Cerebellar cortex (tissue), 1 donor: ENCODE data around the gene LUZP2.

Experiments used
- DNase-seq: peaks from one replicate; pipeline ENCODE4 v3.0.0-alpha.2; 2015; ENCODE audit warnings: low spot score

Gene LUZP2

DNA sequence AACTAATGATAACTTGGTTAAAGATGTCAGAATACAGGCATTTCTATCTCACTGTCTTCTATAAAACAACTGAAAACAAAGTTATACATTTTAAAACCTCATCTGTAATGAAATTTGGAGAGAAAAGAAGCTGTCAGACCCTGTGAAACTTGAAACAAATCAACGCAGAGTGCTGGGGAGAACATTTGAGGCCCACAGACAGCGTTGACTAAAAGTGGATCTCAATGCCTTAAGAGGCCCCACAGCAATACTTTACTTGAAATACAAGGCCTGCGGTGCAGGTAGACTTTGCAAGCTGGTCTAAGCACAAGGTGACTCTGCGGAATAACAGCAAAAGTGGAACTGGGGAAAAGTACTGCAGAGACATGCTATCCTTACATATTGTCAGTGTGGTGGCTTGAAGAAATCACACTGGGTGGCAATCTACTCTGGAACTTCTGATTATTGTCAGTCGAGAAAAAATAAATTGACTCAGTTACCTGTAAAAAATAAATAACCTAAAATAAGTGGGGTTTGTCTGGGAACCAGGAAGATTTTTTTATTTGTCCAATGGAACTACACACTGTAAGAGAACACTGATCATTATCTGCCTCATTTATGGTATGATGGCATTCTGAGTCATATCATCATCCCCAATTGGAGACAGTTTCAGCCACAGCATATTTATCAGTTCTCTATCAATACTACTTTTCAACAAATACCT, 138.9 kb downstream of the LUZP2 start:
- DNase-seq, result no peak

DNA sequence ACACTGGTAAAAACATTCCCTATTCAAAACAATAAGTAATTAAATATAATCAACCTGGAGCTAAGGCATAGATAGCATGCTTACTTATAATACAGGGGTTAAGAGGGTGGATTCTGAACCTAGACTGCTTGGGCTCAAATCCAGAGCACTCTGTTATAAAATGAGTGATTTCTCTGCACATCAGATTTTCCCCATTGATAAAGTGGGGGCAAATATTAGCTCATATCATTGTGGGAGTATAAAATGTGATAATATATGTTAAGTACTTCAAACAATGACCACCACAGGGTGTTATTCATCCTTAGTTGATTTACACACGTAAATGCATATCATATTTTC, 139.4 kb downstream of the LUZP2 start:
- DNase-seq, result no peak

DNA sequence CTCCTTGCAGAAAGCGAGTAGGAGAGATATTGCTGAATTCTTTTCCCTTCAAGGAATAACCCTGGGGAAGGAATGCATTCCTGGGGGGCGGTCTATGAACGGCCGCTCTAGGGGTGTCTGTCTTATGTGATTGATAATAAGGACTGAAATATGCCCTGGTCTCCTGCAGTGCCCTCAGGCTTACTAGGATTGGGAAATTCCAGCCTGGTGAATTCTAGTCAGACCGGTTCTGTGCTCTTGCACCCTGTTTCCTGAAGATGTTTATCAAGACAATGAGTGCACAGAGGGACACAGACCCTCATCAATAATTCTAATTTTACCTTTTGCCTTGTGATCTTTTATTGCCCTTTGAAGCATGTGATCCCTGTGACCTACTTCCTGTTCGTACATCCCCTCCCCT, 140.7 kb downstream of the LUZP2 start:
- no peak for DNase-seq

DNA sequence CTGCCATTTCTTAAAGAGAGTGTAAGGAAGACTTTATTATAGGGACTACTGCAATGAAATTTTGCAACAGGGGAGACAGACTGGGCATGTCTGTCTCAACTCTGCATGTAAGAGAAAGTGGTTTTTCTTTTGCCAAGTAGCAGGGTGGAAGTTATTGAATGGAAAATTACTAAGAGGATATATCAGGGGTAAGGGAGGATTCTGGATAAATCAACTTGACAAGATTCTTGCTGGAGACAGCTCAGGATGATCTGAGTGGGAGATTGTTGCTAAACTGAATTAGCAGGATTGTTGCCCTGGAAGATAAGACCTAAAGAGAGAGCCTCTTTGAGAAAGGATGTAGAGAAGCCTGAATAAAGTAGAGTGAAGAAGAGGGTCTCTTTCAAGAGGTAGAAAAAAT, 145.8 kb downstream of the LUZP2 start:
- DNase-seq, result no peak

DNA sequence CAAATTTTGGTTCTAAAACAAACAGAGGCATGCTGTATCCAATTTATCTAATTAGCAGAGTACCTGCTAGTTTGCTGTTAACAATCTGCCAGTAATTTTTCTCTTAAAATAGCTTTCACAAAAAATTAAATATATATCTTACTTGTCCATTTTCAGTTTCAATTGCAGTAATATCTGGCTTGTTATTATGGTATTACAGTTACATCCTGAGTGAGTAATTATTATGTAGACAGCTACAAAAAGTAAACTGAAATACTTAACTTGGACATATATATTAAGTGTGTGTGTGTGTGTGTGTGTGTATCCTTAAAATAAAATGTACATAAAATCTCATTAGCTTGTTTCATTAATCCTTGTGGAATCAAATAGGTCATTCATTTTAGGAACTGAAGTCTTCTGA, 148.7 kb downstream of the LUZP2 start:
- DNase-seq, result no peak

DNA sequence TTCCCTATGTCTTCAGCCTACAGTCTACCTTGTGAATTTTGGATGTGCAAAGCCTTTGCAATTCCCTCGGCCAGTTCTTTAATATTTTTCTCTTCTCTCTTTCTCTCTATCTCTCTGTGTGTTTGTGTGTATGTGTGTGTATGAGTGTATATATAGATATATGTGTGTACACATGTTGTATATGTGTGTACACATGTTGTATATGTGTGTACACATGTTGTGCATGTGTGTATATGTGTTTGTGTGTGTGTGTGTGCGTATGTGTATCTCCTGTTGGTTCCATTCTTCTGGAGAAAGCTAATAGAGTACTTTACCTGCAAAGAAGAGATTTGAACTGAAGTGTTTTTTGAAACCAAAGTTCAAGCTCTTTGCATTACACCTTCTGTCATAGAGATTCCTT, 155.0 kb downstream of the LUZP2 start:
- no peak for DNase-seq

DNA sequence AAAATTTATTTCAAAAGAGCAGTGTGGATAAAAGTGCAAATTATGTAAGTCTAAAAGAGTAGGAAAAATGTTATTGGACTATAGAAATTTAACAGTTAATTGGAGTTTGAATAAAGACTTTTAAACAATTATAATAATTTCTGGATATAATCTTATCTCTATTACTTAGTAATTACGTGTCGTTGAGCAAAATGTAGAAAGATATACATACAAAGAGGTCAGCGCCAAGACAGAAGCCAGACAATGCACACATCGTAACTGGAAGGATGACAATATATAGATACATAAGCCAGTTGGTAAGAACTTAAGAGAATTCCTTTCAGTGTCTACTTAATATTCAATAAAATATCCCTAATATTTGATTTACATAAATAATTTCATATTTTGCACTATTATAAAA, 157.0 kb downstream of the LUZP2 start:
- DNase-seq, result no peak

DNA sequence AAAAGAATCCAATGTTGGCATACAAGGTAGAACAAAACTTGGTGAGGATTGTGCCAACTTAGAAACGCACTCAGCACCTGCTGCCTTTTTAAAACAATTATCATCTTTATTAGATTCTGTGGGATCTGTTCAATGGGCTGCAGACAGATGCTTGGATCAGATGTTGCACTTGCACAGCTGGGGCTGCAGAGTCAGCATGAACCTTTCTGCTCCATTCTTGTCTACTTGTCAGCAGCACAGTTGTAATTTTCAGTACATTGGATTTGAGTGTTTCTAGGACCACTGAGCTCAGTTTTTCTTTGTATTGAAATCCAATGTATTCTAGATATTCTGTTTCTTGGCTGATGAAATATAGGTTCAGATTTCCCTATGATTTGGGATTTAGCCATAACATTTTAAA, 164.5 kb downstream of the LUZP2 start:
- no peak for DNase-seq

DNA sequence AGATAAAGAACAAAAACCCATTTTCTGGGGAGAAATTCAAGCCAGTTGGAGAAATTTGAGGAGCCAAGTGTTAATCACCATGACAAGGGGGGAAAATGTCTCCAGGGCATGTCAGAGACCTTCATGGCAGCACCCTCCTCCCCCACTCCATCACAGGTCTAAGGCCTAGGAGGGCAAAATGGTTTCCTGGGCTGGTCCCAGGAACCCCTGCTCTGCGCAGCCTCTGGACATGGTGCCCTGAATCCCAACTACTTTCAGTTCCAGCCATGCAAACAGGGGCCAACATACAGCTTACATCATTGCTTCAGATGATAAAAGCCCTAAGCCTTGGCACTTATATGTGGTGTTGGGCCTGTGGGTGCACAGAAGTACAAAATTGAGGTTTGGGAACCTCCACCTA, 167.5 kb downstream of the LUZP2 start:
- DNase-seq, result no peak

DNA sequence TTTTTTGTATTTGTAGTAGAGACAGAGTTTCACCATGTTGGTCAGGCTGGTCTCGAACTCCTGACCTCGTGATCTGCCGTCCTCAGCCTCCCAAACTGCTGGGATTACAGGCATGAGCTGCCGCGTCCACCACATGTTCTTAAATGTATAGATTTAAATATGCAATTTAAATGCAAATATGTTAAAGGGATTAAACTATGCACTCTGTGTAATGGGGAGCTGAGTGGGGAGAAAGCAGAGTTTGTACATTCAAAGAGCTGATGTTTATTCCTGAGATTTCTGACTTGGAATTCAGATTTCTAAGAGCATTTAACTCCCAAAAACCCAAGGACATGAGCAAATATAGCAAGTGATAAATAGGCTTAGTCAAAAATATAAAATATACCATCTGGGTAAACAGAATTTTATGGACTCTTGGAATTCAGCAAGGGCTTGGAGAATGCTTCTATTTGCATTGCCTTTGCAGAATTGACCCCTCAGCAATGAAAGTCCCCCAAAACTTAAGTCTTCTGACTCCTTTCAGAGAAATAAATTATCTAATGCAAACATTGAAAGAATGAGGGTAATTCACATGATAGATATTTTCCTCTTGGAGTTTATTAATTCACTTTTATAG, 170.6 kb downstream of the LUZP2 start:
- DNase-seq, result no peak

DNA sequence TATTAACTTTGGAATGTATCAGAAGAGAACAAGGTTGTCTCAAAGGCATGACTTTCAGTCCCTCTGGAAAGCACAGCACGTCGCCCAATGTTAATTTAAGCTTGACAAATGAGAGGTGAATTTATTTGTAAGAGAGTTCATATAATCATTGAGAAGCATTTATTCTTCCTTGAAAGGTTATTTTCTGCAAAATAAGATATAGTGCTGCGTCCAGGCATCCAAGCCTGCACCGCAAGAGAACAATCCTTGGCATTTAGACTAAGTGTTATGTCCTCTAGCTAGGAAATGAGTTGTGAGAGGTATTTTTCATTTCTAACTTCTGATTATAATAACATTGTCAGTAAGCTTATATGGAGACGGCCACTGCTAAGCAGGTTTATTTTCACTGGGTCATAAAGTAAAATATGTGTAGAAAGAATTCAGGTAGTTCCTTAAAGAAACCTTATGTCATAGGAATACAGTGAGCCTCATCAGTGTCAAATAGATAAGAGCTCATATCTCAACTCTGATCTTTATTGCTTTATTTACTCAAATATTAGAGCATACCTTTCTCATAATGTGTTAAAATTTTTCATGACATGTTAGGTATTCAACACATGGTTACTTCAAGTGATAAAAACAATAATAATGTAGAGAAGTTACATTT, 182.0 kb downstream of the LUZP2 start:
- DNase-seq, result no peak

DNA sequence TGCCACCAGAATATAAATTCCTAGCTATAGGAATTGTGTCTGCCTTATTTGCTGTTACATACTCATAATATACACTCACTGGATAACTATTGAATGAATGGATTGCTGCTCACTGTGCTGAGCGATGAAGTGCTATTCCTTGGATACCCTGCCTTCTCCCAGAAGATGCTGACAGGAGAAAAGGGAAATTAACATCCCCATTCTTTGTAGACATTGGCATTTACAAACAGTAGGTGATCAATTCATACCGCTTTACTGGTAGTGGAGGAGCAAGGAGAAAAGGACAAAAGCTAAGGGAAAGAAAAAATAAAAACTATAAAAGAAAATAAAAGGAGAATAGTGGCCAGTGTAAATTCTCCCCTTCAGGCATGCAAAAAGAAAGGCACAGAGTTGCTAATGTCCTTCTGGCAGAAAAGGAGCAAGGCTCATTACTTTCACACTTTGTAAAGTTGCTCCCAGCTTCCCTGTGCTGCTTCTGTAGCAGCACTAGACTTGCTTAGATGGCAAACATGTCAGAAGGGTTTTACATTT, 183.0 kb downstream of the LUZP2 start:
- DNase-seq, result no peak

DNA sequence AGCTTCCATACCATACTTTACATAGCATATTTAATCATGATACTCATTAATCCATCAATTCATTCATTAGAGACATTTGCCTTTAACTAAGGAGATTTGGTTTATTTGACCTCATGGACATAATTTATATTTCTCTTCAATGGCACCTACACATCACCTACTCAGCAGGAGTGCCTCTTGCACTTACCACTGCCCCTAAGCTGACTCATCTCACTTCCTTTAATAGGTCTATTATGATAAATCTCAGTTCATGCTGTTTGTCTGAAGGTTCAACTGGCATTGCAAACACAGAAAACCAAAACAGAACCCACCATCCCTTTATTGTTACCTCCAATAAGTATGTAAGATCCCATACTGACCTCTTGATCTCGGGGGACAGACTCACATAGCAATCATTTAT, 186.7 kb downstream of the LUZP2 start:
- DNase-seq, result no peak

DNA sequence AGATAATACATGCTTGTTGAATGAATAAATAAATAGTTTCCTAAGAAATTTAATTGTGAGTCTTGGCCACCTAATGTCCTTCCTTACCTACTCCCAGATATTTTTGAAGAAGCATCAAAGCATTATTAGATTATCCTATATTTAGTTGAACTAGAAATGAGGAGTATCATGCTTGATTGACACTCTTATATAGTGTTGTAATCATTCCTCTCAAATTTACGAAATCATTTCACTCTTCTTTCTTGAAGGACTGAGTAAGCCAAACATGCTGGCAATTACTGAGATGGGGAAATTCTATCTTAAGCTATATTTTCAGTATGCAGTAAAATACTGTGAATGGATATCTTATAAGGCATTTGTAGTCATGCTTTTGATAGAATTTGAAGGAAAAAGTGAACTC, 189.0 kb downstream of the LUZP2 start:
- DNase-seq, result no peak

DNA sequence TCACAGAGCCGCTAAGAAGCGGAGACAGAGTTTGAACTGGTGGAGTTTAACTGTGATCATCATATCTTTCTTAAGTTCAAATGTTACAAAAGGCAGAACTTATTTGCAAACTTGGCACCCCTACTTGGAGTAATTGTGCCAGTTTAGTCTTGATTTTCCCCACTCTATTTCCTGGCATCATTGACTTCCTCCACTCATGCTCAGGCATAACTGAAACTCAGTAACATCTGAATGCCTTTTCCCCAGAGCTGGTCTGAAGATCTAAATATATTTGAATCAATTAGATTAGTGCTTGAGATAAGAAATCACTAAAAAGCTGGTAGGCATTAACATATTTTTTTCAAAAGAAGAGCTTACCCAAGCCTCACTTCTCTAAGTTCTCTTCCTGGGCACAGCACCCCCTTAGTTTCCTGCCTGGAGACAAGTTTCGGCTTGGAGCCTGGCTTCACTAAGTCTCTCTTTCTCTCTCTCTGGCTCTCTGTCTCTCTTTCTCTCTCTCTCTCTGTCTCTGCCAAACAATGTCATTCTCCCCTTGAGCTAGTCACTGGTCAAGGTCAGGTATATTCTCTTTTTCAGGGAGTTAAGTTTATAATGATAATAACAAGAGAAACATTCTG, 190.8 kb downstream of the LUZP2 start:
- DNase-seq, result no peak

DNA sequence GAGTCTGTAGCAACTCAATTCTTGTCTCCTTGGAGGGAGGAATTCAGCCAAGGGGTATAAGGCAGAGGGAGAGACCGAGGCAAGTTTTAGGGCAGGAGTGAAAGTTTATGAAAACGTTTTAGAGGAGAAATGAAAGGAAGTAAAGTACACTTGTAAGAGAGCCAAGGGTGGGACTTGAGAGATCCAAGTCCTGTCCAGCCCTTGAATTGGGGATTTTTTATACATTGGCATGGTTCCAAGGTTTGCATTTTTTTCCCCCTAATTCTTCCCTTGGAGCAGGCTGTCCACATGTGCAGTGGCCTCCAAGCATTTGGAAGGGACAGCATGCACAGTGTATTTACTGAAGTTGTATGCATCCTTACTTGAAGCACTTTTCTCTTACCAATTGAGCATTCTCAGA, 192.1 kb downstream of the LUZP2 start:
- DNase-seq, result no peak

DNA sequence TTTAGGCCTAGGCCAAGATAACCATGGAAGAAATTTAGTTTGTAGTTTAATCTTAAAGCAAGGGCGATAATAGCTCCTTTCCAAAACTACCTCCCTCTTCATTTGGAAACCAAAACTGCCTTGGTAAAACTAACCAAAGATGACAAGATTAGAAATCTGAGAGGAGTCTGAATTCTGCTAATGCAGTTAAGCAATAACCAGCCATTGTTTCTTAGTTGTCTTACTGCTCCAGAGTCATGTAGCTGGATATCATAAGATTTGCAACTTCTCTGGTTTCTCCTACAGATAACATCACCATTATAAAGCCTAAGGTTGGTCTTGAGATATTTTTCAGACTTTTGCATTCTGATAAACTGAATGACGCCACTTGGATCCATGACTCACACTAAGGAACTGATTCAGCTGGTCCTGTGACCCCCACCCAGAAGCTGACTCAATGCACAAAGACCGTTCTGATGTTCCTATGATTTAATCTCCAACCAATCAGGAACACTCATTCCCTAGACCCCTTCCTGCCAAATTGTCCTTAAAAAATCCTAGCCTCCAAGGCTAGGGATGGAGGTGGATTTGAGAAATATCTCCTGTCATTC, 200.8 kb downstream of the LUZP2 start:
- DNase-seq, result no peak

DNA sequence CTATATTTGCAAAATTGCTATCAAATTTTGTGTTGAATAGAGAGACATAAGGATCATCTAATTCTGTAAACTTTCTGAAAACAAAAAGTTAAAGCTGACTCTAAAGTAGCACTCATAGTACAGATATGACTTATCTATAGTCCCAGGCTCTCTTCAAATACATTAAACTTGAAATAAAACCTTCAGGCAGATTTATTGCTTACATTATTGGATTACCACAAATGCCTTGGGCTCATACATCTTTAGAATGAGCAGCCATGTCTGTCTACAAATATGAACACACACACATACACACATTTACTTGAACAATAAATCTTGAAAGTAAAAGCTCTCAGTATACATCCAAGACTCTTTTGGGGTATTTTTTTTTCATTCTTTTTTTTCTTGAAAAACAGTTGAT, 207.9 kb downstream of the LUZP2 start:
- DNase-seq, result no peak

DNA sequence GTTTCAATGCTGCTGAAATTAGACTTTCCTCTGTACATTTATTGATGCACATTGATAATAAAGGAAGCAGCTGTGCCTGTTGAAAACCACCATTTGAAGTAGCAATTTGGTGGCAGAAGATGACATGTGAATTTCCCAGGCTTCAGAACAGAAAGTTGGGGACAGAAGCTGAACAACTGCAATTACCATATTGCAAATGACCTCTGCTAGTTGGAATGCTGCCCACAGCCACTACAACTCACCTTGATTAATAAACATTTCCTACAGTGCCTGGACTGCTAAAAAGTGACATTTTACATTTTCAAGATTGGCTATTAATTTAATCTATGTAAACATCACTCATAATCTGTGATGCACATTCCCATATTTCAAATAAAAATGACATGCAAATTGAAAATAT, 208.6 kb downstream of the LUZP2 start:
- DNase-seq, result no peak

DNA sequence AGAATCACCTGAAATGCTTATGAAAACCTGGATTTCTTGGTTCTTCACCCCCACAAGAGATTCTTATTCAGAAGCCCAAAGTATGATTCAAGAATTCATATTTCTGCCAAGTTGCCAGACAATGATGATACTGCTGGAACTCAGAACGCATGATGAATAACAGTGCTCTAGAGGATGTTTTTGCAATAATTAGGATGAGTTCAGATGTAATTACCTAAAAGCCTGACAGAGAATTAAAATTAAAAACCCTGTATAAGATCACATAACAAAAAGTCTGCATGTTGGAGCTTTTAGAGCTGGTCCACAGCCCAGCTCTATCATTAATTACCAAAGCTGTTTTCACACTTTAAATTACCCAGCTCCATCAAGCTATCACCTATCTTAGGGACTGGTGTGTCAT, 211.8 kb downstream of the LUZP2 start:
- DNase-seq, result no peak

DNA sequence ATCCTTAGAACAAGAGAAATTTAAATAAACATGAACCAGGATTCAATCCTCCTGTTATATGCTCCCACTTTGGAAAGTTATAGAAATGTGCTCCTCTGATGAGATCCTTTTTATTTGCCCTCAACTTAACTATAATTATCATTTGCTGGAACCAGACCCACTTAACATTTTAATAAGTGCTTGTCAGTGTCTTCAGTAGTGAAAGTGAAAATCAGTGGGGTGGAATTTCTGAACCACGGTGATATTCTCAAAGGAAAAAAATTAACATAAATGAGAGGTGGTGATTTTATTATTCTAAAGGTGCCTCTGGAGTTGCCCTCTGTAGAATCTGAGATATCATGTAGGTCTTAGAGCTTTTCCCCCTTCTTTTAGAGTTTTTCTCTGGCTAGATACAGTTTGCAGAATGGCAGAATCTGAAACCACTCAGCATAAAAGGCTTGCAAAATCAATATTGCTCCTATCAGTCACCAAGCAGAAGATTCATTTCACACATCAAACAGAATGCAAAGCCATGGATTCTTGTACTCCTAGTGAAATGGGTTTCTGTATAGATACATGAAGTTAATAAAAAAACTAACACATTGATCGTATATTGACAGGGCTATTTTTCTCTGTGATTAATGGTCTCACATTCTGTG, 213.2 kb downstream of the LUZP2 start:
- DNase-seq, result no peak

DNA sequence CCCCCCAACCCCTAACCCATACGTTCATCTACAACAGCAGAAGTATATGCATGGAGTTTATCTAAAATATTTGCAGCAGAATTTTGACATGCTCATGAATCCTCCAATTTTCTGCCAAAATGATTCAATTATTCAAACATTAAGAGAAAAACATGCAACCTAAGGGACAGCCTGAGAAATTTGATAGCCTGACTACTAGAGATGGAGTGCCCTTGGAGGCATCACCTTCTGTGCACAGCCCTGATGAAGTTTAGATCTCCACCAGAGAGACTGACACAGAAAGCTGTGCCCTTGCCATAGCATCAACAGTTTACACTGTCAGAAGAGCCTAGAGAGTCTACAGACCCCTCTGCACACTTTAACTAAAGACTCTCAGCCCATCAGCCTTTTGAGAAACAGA, 217.7 kb downstream of the LUZP2 start:
- DNase-seq, result no peak
